HL-60 (cell line): ENCODE measurements around the gene OR2A25.

ENCODE experiments used
- DNase-seq, 2 experiments: peaks; one replicate each; pipeline ENCODE4 v3.0.0-alpha.2; 2010 to 2020; ENCODE audit warnings: low read depth in 1 of 2, low spot score in 1 of 2
- H3K27ac ChIP-seq: fragments of 250-450 bp; sonication (Bioruptor Pico); replicated peaks from 2 replicates; pipeline ENCODE4 v1.5.1; 2020; ENCODE audit warnings: mild to moderate bottlenecking, moderate library complexity
- H3K27me3 ChIP-seq: fragments of 250-450 bp; sonication (Bioruptor Pico); 2 replicates; pipeline ENCODE4 v1.5.1; 2021; ENCODE audit warnings: mild to moderate bottlenecking, moderate library complexity; ENCODE audit not compliant: insufficient read depth, poor library complexity, severe bottlenecking
- H3K4me3 ChIP-seq: replicated peaks from 2 replicates; pipeline ENCODE4 v1.5.1; 2011; ENCODE audit warnings: mild to moderate bottlenecking, control low read depth, low read length; ENCODE audit not compliant: insufficient read depth
- CTCF ChIP-seq: IDR thresholded peaks from one replicate; pipeline ENCODE4 v1.5.1; 2011; ENCODE audit warnings: low read length, control low read depth, inconsistent platforms; ENCODE audit not compliant: insufficient read depth
- GABPA ChIP-seq: IDR thresholded peaks from 2 replicates; pipeline ENCODE4 v1.6.1; 2012; ENCODE audit warnings: low read depth
- POLR2AphosphoS5 ChIP-seq: IDR thresholded peaks from 2 replicates; pipeline ENCODE4 v1.6.1; 2012; ENCODE audit warnings: low read depth
- SPI1 ChIP-seq: IDR thresholded peaks from 2 replicates; pipeline ENCODE4 v1.6.1; 2012; ENCODE audit warnings: low read depth, mild to moderate bottlenecking, borderline replicate concordance
- TF ChIP-seq, protein P1 (sequence below): IDR thresholded peaks from 2 replicates; pipeline ENCODE4 v1.6.1; 2012; ENCODE audit warnings: low read depth; ENCODE audit not compliant: insufficient replicate concordance

OR2A25 gene

GRCh38 chr7:144085978-144086377 lies 16.4 kb downstream of the OR2A25 start, which contains the start of gene OR2A12:
Gene OR2A12, plus strand, starts transcription at chr7:144086278. Its CDS starts 8,830 bp downstream, at chr7:144095108.
- Histone ChIP-seq H3K27ac (no peak within 1 kb of the TSS), H3K27me3 (no peaks in the 10 kb centered on the region), H3K4me3 (no peak within 1 kb of the TSS)
- no peak for TF ChIP-seq POLR2AphosphoS5
- TF ChIP-seq, protein P1, sequence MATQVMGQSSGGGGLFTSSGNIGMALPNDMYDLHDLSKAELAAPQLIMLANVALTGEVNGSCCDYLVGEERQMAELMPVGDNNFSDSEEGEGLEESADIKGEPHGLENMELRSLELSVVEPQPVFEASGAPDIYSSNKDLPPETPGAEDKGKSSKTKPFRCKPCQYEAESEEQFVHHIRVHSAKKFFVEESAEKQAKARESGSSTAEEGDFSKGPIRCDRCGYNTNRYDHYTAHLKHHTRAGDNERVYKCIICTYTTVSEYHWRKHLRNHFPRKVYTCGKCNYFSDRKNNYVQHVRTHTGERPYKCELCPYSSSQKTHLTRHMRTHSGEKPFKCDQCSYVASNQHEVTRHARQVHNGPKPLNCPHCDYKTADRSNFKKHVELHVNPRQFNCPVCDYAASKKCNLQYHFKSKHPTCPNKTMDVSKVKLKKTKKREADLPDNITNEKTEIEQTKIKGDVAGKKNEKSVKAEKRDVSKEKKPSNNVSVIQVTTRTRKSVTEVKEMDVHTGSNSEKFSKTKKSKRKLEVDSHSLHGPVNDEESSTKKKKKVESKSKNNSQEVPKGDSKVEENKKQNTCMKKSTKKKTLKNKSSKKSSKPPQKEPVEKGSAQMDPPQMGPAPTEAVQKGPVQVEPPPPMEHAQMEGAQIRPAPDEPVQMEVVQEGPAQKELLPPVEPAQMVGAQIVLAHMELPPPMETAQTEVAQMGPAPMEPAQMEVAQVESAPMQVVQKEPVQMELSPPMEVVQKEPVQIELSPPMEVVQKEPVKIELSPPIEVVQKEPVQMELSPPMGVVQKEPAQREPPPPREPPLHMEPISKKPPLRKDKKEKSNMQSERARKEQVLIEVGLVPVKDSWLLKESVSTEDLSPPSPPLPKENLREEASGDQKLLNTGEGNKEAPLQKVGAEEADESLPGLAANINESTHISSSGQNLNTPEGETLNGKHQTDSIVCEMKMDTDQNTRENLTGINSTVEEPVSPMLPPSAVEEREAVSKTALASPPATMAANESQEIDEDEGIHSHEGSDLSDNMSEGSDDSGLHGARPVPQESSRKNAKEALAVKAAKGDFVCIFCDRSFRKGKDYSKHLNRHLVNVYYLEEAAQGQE = no peak
- no peak for TF ChIP-seq CTCF
- no peak for TF ChIP-seq SPI1
- TF ChIP-seq GABPA = no peak
- DNase-seq = no peak

DNA sequence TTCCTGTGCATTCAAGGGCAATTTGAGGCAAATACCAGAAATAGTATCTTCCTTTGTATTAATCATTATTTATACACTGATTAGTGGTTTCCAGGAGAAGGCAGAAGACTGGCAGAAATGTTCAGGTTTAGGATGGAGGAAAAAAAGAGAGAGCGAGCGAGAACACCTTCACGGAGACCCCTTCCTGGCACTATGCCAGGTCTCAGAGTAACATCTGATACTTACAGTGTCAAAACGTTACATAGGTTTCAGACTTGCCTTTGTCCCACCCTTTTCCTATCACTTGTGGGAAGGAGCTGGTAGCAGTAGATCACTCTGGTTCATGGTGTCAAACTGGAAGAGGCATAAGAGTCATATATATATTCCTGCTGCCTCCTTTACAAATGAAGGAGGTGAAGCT lies 17.1 kb downstream of the OR2A25 start:
- TF ChIP-seq SPI1 = no peak
- no peak for TF ChIP-seq GABPA
- TF ChIP-seq CTCF = no peak
- TF ChIP-seq, protein P1 = no peak
- TF ChIP-seq POLR2AphosphoS5 = no peak
- DNase-seq = no peak
- Histone ChIP-seq H3K27me3 (no peaks in the 10 kb centered on the region), H3K4me3 (no peak overlapping the region), H3K27ac (no peak overlapping the region)

DNA sequence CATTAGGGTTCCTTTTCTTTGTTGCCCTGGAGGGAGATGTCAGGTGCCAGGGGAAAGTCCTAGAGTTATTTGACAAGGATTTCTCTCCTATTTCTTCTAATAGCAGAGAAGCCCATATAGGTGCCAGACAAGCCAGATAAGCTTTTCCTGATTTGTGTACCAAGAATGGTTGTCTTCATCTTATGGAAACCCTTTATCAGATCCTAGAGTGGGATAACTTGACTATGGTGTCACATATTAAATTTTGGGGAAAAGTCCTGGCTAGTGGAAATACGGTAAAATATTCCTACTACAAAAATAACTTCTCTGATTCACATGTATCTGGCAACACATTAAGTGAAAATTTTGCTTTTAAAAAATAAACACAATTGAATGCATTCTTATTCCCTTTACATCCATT lies 17.6 kb downstream of the OR2A25 start:
- no peak for DNase-seq
- TF ChIP-seq POLR2AphosphoS5 (no peak), CTCF (no peak), GABPA (no peak), SPI1 (no peak)
- TF ChIP-seq, protein P1 = no peak
- no peak overlapping the region for H3K4me3 ChIP-seq
- H3K27me3 ChIP-seq = no peaks in the 10 kb centered on the region
- no peak overlapping the region for H3K27ac ChIP-seq
